HG02571 (cell line): Measurements from ENCODE around the gene IQCE.

Experiments
- ATAC-seq: cut with Tn5 transposase; IDR thresholded peaks from one replicate; pipeline ENCODE4 v1.9.1; 2021; ENCODE audit warnings: mild to moderate bottlenecking, moderate library complexity; ENCODE audit not compliant: unreplicated experiment

Gene IQCE

GRCh38 chr7:2641406-2642393 is 82.9 kb downstream of the IQCE start:
- no peak for ATAC-seq

DNA sequence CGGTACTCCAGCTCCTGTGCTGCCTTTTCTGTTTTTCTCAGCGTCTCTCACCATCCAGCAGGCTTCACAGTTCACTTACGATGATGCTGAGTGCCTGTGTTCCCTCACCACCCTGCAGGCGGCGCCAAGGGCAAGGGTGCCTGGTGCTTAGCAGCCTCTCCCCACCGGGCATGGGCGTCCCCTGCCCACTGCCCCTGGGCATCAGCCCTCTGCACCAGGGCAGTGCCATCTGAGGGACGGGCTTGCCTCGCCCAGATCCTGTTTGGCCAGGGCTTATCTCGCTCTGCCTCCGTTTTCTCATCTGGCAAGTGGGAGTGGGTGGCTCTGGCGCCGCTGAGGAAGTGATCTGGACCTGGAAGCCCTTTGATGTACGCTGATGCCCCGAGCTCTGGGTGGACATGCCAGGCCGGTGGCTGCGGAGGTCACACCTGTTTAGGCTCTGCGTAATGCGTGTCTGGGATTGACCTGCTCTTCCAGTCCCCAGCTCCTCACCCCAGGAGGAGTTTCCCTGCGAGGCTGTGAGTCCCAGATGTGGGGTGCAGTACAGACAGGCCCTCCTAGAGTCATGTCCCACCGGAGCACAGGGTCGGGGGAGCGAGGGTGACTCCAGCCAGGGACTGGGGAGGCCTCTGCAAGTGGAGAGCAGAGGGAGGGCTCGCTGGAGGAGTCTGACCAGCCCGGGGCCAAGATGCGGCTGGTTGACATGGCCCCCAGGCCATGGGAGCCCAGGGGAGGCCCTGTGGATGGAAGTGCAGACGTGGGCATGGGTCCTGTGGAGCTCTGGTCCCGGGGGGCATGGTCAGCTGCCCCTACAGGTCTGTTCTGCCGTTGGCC is 84.8 kb downstream of the IQCE start:
- no peak for ATAC-seq

- no peak for ATAC-seq
Measured at GRCh38 chr7:2644220-2644561, 85.4 kb downstream of the IQCE start.

DNA sequence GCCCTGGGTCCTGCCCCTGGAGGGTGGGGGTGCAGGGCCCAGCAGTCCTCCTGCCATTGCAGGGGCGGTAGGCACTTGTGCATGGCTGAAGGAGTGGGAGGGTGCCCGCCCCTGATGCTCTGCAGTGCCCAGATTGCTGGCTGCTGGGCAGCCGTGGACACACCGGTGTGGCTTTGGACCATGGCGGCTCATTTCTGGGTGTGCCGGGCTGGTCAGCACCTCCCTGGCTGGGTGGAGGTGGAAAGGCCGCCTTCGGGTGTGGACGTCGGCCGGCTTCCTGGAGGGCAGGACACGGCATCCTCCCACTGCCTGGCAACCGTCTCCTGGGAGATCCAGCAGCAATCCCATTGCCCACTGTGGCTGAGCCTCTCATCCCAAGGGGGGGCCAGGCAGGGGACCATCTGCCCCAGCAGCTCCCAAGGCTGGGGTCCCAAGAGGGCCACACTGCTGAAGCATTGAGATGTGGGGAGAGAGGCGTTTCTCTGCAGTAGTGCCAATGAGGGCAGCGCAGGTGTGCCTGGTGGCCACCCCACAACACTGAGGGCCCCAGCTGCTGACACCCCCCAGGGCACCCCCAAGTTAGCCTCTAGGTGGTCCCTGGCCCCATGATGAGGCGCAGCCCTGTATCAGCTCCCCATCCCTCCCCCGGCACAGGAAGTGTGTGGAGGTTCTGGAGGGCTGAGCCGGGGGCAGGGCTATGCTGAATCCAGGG is 85.9 kb downstream of the IQCE start:
- no peak for ATAC-seq

- ATAC-seq, result no peak
Measured at GRCh38 chr7:2645274-2645868, 86.6 kb downstream of the IQCE start.

GRCh38 chr7:2646336-2646679 is 87.5 kb downstream of the IQCE start:
- no peak for ATAC-seq

DNA sequence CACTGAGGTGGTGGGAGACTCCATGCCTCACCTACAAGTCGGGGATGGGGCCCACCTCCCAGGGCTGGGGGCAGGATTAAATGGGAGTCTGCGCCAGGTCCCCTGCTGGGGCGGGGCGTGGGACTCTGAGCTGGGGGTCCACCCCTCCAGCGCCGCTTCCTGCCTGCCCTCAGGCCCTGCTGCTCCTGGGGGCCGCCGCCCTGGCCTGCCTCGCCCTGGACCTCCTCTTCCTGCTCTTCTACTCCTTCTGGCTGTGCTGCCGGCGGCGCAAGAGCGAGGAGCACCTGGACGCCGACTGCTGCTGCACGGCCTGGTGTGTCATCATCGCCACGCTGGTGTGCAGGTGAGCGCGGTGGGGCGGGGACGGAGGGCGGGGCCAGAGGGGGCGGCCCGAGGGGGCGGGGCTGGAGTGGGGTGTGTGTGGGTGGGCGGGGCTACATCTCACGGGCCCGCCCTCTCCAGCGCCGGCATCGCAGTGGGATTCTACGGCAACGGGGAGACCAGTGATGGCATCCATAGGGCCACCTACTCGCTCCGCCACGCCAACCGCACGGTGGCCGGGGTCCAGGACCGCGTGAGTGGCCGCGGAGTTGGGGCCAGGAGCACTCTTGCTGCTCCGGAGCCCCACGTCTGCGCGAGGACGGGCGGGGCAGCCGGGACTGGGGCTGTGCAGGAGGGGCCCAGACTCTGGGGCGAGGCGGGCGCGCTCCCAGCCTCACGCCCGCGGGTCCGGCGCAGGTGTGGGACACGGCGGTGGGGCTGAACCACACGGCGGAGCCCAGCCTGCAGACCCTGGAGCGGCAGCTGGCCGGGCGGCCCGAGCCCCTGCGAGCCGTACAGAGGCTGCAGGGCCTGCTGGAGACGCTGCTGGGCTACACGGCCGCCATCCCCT is 88.1 kb downstream of the IQCE start:
- no peak for ATAC-seq

- no peak for ATAC-seq
Measured at GRCh38 chr7:2647594-2648172, 88.9 kb downstream of the IQCE start.

DNA sequence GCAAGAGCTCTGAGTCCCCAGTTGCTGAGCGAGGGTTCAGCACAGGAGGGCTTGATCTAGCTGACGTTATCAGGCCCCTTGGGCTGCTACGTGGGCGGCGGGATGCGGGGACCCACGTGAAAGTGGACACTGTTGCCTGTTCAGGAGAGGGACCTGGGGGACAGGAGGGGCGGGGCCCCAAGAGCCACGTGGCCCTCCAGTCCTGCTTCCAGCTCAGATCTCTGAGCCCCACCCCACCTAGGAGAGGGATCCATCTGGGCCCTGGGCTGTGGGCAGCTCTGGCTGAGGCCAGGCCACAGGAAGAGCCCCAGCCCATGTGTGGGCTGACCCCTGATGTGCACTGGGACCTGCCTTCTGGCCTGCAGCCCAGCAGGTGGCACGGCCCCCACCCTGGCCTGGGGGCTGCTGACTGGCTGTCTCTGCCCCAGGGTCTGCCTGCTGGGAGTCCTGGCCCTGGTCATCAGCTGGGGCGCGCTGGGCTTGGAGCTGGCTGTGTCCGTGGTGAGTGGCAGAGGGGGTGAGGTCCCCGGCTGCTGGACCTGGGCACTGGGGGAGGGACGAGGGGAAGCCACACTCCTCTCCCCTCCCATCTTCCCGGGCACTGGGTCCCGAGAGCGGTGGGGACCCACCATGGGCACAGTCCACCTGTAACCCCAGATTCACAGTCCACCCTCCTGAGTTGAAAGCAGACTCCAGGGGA is 90.5 kb downstream of the IQCE start:
- ATAC-seq, result no peak

- no peak for ATAC-seq
Measured at GRCh38 chr7:2649991-2650390, 91.2 kb downstream of the IQCE start.

DNA sequence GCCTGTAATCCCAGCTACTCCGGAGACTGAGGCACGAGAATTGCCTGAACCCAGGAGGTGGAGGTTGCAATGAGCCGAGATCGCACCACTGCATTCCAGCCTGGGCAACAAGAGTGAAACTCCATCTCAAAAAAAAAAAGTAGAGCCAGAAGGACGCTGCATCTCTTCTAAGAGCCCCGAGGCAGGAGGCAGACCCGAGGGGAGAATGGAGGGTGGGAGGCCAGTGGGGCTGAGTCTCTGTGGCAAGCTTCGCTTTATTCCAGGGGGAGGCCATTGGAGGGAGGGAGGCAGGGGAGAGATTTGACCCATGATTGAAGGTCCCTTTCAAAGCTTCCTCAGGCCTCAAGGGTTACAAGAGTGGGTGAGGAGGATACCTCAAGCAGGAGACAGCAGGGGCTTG is 91.7 kb downstream of the IQCE start:
- ATAC-seq, result no peak

DNA sequence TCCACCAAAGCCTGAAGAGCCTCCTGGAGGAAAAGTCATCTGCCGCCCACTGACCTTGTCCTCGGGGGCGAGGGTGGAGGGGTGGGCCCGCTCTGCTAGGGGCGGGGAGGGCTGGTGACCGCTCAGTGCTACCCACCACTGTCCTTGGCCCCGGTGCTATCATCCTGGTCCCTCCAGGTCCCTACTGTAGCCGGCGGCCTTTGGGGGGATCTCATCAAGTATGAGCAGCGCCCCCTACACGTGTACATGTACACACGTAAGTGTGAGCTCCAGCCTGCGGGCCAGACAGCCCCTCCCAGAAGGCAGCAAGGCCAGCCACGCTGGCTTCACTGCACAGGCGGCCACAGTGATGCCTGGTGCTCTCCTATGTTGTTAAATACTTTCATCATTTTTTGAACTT is 92.6 kb downstream of the IQCE start:
- no peak for ATAC-seq

DNA sequence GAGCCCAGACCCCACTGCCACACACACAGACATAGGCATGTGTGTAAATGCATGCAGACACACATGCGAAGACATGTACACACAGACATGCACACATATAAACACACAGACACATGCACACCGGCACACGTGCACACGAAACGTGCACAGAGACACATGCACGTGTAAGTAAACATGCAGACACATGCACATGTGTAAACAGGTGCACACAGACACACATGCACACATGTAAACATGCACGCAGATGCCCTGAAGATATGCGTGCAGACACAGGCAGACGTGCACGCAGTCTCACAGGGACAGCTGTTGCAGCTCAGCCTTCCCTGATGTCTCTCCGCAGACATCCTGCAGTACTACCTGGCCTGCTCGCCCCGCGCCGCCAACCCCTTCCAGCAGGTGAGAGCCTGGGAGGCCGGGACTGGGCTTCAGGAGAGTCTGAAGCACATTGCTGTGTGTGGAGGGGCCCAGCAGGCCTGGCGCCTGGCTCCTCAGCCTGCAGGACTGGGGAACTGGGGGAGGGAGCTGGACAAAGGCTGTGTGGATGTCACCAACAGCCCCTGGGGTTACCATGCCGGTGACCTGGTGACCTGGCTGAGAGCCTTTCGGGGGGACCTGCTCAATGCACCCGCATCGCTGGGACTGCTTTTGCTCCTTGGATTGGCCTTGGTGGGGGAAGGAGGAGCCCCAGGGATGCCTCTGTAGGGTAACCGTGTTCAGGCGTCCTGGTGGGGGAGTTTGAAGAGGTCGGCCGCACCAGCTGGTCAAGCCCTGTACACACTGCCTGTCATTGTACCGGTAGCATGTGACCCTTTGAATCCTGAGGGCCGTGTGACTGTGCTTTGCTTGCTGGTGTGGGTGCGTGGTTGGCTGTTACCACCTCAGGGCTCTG is 93.3 kb downstream of the IQCE start:
- ATAC-seq, result no peak

- ATAC-seq, result no peak
Measured at GRCh38 chr7:2652736-2653060, 93.9 kb downstream of the IQCE start.

GRCh38 chr7:2654059-2654458 is 95.3 kb downstream of the IQCE start:
- no peak for ATAC-seq

- no peak for ATAC-seq
Measured at GRCh38 chr7:2655870-2656614, 97.3 kb downstream of the IQCE start.

DNA sequence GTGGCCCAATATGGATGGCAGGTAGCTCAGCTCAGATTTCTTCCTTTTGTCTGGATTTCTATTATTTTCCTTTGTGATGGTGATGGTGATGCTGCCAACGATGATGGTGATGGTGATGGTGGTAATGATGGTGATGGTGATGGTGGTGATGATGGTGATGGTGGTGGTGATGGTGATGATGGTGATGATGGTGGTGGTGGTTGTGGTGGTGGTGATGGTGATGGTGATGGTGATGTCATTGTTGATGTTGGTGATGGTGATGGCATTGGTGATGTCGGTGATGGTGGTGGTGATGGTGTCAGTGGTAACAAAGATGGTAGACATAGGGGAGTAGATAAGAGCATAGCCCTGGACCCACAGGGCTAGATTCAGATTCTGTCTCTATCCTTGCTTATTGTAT is 98.4 kb downstream of the IQCE start:
- no peak for ATAC-seq
